PC-3 (cell line): ENCODE measurements around the gene CEP170B. TPM values are rescaled to one million over a fixed set of nuclear protein-coding genes. Genes with fewer than 3 reads are reported as not detected.

ENCODE experiments used
- ATAC-seq: fragments of 200-7000 bp; cut with Tn5 transposase; 2 replicates; pipeline ENCODE4 v1.9.1; 2020; ENCODE audit warnings: mild to moderate bottlenecking, moderate library complexity
- BruUV-seq: library from RNA; stranded (reverse); fragments of 400-500 nt; replicated peaks from 2 replicates; lab custom pipeline; 2021; lab: Mats Ljungman, UMichigan
- CTCF ChIA-PET: fragments of 300-600 bp; sonication (Branson Sonifier 250); formaldehyde crosslinking; loops from one replicate; lab custom pipeline; 2022; ENCODE audit warnings: antibody characterized with exemption; lab: Charles Lee
- POLR2A ChIA-PET: fragments of 300-600 bp; sonication (Branson Sonifier 250); formaldehyde crosslinking; loops from one replicate; lab custom pipeline; 2022; ENCODE audit warnings: antibody characterized with exemption; ENCODE audit not compliant: unreplicated experiment; lab: Charles Lee
- DNase-seq: peaks from one replicate; pipeline ENCODE4 v3.0.0-alpha.2; 2015
- H2AFZ ChIP-seq: fragments of 300-600 bp; sonication (generic); 2 replicates; pipeline ENCODE4 v1.6.0; 2016; ENCODE audit warnings: antibody characterized with exemption, low read length
- H3F3A ChIP-seq: fragments of 300-600 bp; sonication (generic); one replicate; pipeline ENCODE4 v1.6.0; 2017; ENCODE audit warnings: antibody characterized with exemption, low read length, control low read depth, mild to moderate bottlenecking; ENCODE audit not compliant: unreplicated experiment
- H3K27ac ChIP-seq: fragments of 300-600 bp; sonication (generic); 2 replicates; pipeline ENCODE4 v1.5.1; 2016; ENCODE audit warnings: mild to moderate bottlenecking, low read length
- H3K27me3 ChIP-seq: fragments of 300-600 bp; sonication (generic); 2 replicates; pipeline ENCODE4 v1.6.1; 2016; ENCODE audit warnings: low read length, mixed read lengths
- H3K36me3 ChIP-seq: fragments of 300-600 bp; sonication (generic); 2 replicates; pipeline ENCODE4 v1.6.1; 2016; ENCODE audit warnings: low read depth, mixed run types, low read length, mixed read lengths
- H3K4me1 ChIP-seq: fragments of 300-600 bp; sonication (generic); 2 replicates; pipeline ENCODE4 v1.5.1; 2016; ENCODE audit warnings: low read length; ENCODE audit not compliant: insufficient read depth
- H3K4me2 ChIP-seq: fragments of 300-600 bp; sonication (generic); 2 replicates; pipeline ENCODE4 v1.6.0; 2016; ENCODE audit warnings: low read length
- H3K4me3 ChIP-seq: fragments of 300-600 bp; sonication (generic); 2 replicates; pipeline ENCODE4 v1.5.1; 2016; ENCODE audit warnings: mild to moderate bottlenecking, low read length, mixed read lengths
- H3K79me2 ChIP-seq: fragments of 300-600 bp; sonication (generic); 2 replicates; pipeline ENCODE4 v1.6.1; 2017; ENCODE audit warnings: low read length, mixed read lengths
- H3K9ac ChIP-seq: fragments of 300-600 bp; sonication (generic); 2 replicates; pipeline ENCODE4 v1.6.0; 2016; ENCODE audit warnings: mild to moderate bottlenecking, low read length
- H3K9me2 ChIP-seq: fragments of 300-600 bp; sonication (generic); replicated peaks from 2 replicates; pipeline ENCODE4 v1.6.1; 2016; ENCODE audit warnings: mixed run types, low read length, mixed read lengths
- H3K9me3 ChIP-seq: fragments of 300-600 bp; sonication (generic); 2 replicates; pipeline ENCODE4 v1.6.1; 2016; ENCODE audit warnings: low read length, mixed read lengths
- H4K20me1 ChIP-seq: fragments of 300-600 bp; sonication (generic); 2 replicates; pipeline ENCODE4 v1.6.1; 2016; ENCODE audit warnings: low read length, mixed read lengths
- CTCF ChIP-seq: fragments of 300-600 bp; sonication (generic); conservative IDR thresholded peaks from 2 replicates; pipeline ENCODE4 v1.5.1; 2017; ENCODE audit warnings: antibody characterized with exemption, low read depth, mild to moderate bottlenecking, low read length
- EZH2 ChIP-seq: fragments of 300-600 bp; sonication (generic); IDR thresholded peaks from one replicate; pipeline ENCODE4 v1.6.1; 2017; ENCODE audit warnings: antibody characterized with exemption, mild to moderate bottlenecking, low read length; ENCODE audit not compliant: unreplicated experiment
- EZH2phosphoT487 ChIP-seq: fragments of 300-600 bp; sonication (generic); IDR thresholded peaks from 2 replicates; pipeline ENCODE4 v1.6.1; 2018; ENCODE audit warnings: mild to moderate bottlenecking, antibody characterized with exemption, low read length, borderline replicate concordance
- intact Hi-C: fragments of 100-400 bp; cut with micrococcal nuclease; formaldehyde crosslinking; loops from 2 replicates; pipeline ENCODE4 v1.9.0; 2023
- total RNA-seq: library from RNA; depleted of rRNA; stranded (reverse); fragments of >200 nt; gene quantifications from 2 replicates; pipeline ENCODE4 v1.2.3, GENCODE V29; 2014

Gene CEP170B
- total RNA-seq, 1 experiment from 2014 or later, result 33.2 TPM

- POLR2A ChIA-PET, result no interaction called here
- Histone ChIP-seq H4K20me1 (peaks cover 26% of the 10 kb centered on the region), H2AFZ (no peak overlapping the region), H3K27ac (no peak overlapping the region), H3F3A (no peaks in the 10 kb centered on the region), H3K4me1 (no peaks in the 10 kb centered on the region), H3K36me3 (0 out of 2 replicates have a peak, but pooled peaks cover 2% of the 10 kb centered on the region), H3K9me2 (no peaks in the 10 kb centered on the region), H3K79me2 (peaks cover 53% of the 10 kb centered on the region), H3K27me3 (no peaks in the 10 kb centered on the region), H3K9ac (no peak overlapping the region), H3K9me3 (no peaks in the 10 kb centered on the region), H3K4me2 (no peak overlapping the region), H3K4me3 (no peak overlapping the region)
- CTCF ChIA-PET, result interaction anchor here (0.6 kb wide), 1 partner anchor 10 kb away, joined by 8 read pairs; no protein-coding TSS in a partner anchor
- ATAC-seq (peak; percentile 62), DNase-seq (peak; percentile 60)
- TF ChIP-seq CTCF (no peak), EZH2 (no peak), EZH2phosphoT487 (no peak)
- intact Hi-C loops, result no loop called here
- no TSS peak for BruUV-seq
These were observed 11.2 kb downstream of the CEP170B start for GRCh38 chr14:104876251-104876699.

GRCh38 chr14:104877066-104877805, 12.2 kb downstream of the CEP170B start:
- CTCF ChIA-PET, result no interaction called here
- Histone ChIP-seq H2AFZ (no peak overlapping the region), H3K9me3 (no peaks in the 10 kb centered on the region), H3K79me2 (peaks cover 44% of the 10 kb centered on the region), H3K27ac (no peak overlapping the region), H3K4me1 (no peaks in the 10 kb centered on the region), H3F3A (no peaks in the 10 kb centered on the region), H3K27me3 (no peaks in the 10 kb centered on the region), H4K20me1 (peaks cover 21% of the 10 kb centered on the region), H3K4me2 (no peak overlapping the region), H3K4me3 (no peak overlapping the region), H3K9me2 (no peaks in the 10 kb centered on the region), H3K36me3 (0 out of 2 replicates have a peak, but pooled peaks cover 2% of the 10 kb centered on the region), H3K9ac (no peak overlapping the region)
- intact Hi-C loops, result no loop called here
- ATAC-seq (no peak), DNase-seq (no peak)
- TF ChIP-seq CTCF, result no peak
- TF ChIP-seq EZH2phosphoT487, result no peak
- TF ChIP-seq EZH2, result no peak
- POLR2A ChIA-PET, result no interaction called here
- no TSS peak for BruUV-seq
